KMS-11 (cell line): ENCODE results near the gene ZNF440.
"Not testable (repeated sequence)": the region's sequence is repeated elsewhere in the genome, so short reads cannot be mapped to it uniquely, and the experiment has no call there.

Experiments used
- H2AFZ ChIP-seq: fragments of 200-600 bp; sonication (generic); 2 replicates; pipeline ENCODE4 v1.6.1; 2016; ENCODE audit warnings: antibody characterized with exemption, mixed run types, low read depth
- H3K27ac ChIP-seq: fragments of 200-600 bp; sonication (generic); 2 replicates; pipeline ENCODE4 v1.6.1; 2016; ENCODE audit warnings: mild to moderate bottlenecking, mixed run types
- H3K27me3 ChIP-seq: fragments of 200-600 bp; sonication (generic); 2 replicates; pipeline ENCODE4 v1.6.1; 2017; ENCODE audit warnings: mild to moderate bottlenecking, low read depth, mixed run types, moderate library complexity; ENCODE audit not compliant: insufficient read depth
- H3K36me3 ChIP-seq: fragments of 200-600 bp; sonication (generic); 2 replicates; pipeline ENCODE4 v1.6.1; 2017; ENCODE audit warnings: mild to moderate bottlenecking, mixed run types; ENCODE audit not compliant: insufficient read depth
- H3K4me1 ChIP-seq: fragments of 200-600 bp; sonication (generic); 2 replicates; pipeline ENCODE4 v1.6.1; 2016; ENCODE audit warnings: mild to moderate bottlenecking, low read depth, mixed run types; ENCODE audit not compliant: poor library complexity, severe bottlenecking
- H3K4me2 ChIP-seq: fragments of 200-600 bp; sonication (generic); 2 replicates; pipeline ENCODE4 v1.7.0; 2016; ENCODE audit warnings: mild to moderate bottlenecking, mixed run types
- H3K4me3 ChIP-seq: fragments of 200-600 bp; sonication (generic); IDR thresholded peaks from 2 replicates; pipeline ENCODE4 v1.6.1; 2017; ENCODE audit warnings: low read depth, low read length, mixed read lengths; ENCODE audit not compliant: insufficient read depth
- H3K79me2 ChIP-seq: fragments of 200-600 bp; sonication (generic); 2 replicates; pipeline ENCODE4 v1.6.1; 2016; ENCODE audit warnings: low read depth, mixed run types; ENCODE audit not compliant: insufficient read depth
- H3K9ac ChIP-seq: fragments of 200-600 bp; sonication (generic); 2 replicates; pipeline ENCODE4 v1.6.1; 2016; ENCODE audit warnings: mild to moderate bottlenecking, mixed run types
- H4K20me1 ChIP-seq: fragments of 200-600 bp; sonication (generic); 2 replicates; pipeline ENCODE4 v1.6.1; 2016; ENCODE audit warnings: mild to moderate bottlenecking, mixed run types; ENCODE audit not compliant: insufficient read depth
- CTCF ChIP-seq: fragments of 200-600 bp; sonication (generic); conservative IDR thresholded peaks from 2 replicates; pipeline ENCODE4 v1.6.1; 2017; ENCODE audit warnings: low read depth, mild to moderate bottlenecking, antibody characterized with exemption, low read length, moderate library complexity, mixed read lengths

The ZNF440 gene

DNA sequence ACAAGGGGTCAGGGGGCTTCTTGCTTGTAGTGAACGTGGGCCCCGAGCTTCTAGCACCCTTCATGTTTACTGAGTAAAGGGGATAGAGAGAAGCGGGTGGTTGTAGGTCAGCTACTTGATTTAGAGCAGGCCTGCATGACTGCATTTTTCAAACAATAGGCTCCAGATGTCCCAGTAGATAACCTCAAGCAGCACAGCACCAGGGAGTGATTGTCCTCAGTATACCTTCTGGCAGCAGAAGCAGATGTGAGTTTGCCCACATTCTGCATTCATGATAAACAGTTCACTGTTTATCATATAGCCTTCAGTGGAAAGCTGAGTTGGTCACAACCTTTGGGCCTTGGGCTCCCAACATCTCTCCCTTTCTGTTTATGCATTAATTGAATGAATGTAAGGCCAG, 39.3 kb downstream of the ZNF440 start:
- Histone ChIP-seq H3K27me3 (no peaks in the 10 kb centered on the region), H2AFZ (no peak overlapping the region), H3K4me2 (no peak overlapping the region), H3K9ac (no peak overlapping the region), H3K27ac (no peak overlapping the region), H3K36me3 (no peaks in the 10 kb centered on the region), H3K4me1 (no peaks in the 10 kb centered on the region), H3K79me2 (no peaks in the 10 kb centered on the region), H4K20me1 (no peaks in the 10 kb centered on the region), H3K4me3 (no peak overlapping the region)
- TF ChIP-seq CTCF: no peak

- no peak overlapping the region for H3K4me2 ChIP-seq
- no peak overlapping the region for H3K9ac ChIP-seq
- no peaks in the 10 kb centered on the region for H3K36me3 ChIP-seq
- H3K4me1 ChIP-seq: no peaks in the 10 kb centered on the region
- H3K27ac ChIP-seq: no peak overlapping the region
- H3K4me3 ChIP-seq: no peak overlapping the region
- TF ChIP-seq CTCF: no peak
- no peaks in the 10 kb centered on the region for H4K20me1 ChIP-seq
- no peaks in the 10 kb centered on the region for H3K79me2 ChIP-seq
- no peak overlapping the region for H2AFZ ChIP-seq
- no peaks in the 10 kb centered on the region for H3K27me3 ChIP-seq
Measured at GRCh38 chr19:11856596-11857250, 42.6 kb downstream of the ZNF440 start.

GRCh38 chr19:11860721-11861120, 46.6 kb downstream of the ZNF440 start:
- Histone ChIP-seq H3K27ac (no peak overlapping the region), H3K4me3 (no peak overlapping the region), H3K27me3 (no peaks in the 10 kb centered on the region), H4K20me1 (no peaks in the 10 kb centered on the region), H3K79me2 (no peaks in the 10 kb centered on the region), H3K4me2 (no peak overlapping the region), H3K9ac (no peak overlapping the region), H2AFZ (no peak overlapping the region; the same call in 1 of the 2 replicates), H3K36me3 (no peaks in the 10 kb centered on the region), H3K4me1 (no peaks in the 10 kb centered on the region)
- no peak for TF ChIP-seq CTCF

- Histone ChIP-seq H3K27me3 (no peaks in the 10 kb centered on the region), H3K4me1 (no peaks in the 10 kb centered on the region), H3K9ac (no peak overlapping the region), H4K20me1 (no peaks in the 10 kb centered on the region), H3K4me3 (no peak overlapping the region), H3K36me3 (no peaks in the 10 kb centered on the region), H3K4me2 (no peak overlapping the region), H3K27ac (no peak overlapping the region), H2AFZ (no peak overlapping the region), H3K79me2 (no peaks in the 10 kb centered on the region)
- no peak for TF ChIP-seq CTCF
Measured at GRCh38 chr19:11861301-11861700, 47.2 kb downstream of the ZNF440 start.

- not testable (repeated sequence) for H3K27ac ChIP-seq, H3K9ac ChIP-seq, H4K20me1 ChIP-seq, H3K4me2 ChIP-seq, H3K4me1 ChIP-seq, H3K79me2 ChIP-seq, H3K4me3 ChIP-seq, H3K36me3 ChIP-seq, H2AFZ ChIP-seq, H3K27me3 ChIP-seq
Measured at GRCh38 chr19:11867766-11868165, 53.7 kb downstream of the ZNF440 start.
